Small intestine (tissue), 7 donors: ENCODE results near the gene TSSC4. TPM values are rescaled to one million over a fixed set of nuclear protein-coding genes. Genes with fewer than 3 reads are reported as not detected.
A peak's percentile ranks its signal among the peaks of the same experiment; 100 is the strongest.

Experiments
- DNase-seq, 2 donors: peaks; one replicate each; pipeline versions ENCODE4 v3.0.0 to v3.0.0-alpha.2; 2013
- FAIRE-seq: peaks from 2 replicates; lab custom pipeline; 2012; peaks lifted over from hg19 to GRCh38; lab: Jason Lieb, UNC
- H3K27ac ChIP-seq, 3 donors: one replicate each; pipeline ENCODE4 v1.5.1; 2013; ENCODE audit warnings: low read length in 2 of 3, mild to moderate bottlenecking in 2 of 3, control low read depth in 1 of 3, inconsistent platforms in 1 of 3, low read depth in 1 of 3, moderate library complexity in 1 of 3
- H3K27me3 ChIP-seq, 3 donors: one replicate each; pipeline ENCODE4 v1.6.1; 2013; ENCODE audit warnings: low read length in 3 of 3, inconsistent platforms in 1 of 3; ENCODE audit not compliant: control insufficient read depth in 3 of 3, insufficient read depth in 3 of 3
- H3K36me3 ChIP-seq, 3 donors: one replicate each; pipeline ENCODE4 v1.6.1; 2013; ENCODE audit warnings: low read length in 3 of 3, inconsistent platforms in 1 of 3, low read depth in 1 of 3, mild to moderate bottlenecking in 1 of 3, moderate library complexity in 1 of 3; ENCODE audit not compliant: control insufficient read depth in 3 of 3, insufficient read depth in 2 of 3
- H3K4me1 ChIP-seq, 3 donors: one replicate each; pipeline ENCODE4 v1.6.1; 2013; ENCODE audit warnings: low read length in 2 of 3, inconsistent platforms in 1 of 3, low read depth in 1 of 3, mild to moderate bottlenecking in 1 of 3, moderate library complexity in 1 of 3; ENCODE audit not compliant: control insufficient read depth in 3 of 3, insufficient read depth in 2 of 3
- H3K4me3 ChIP-seq, 3 donors: one replicate each; pipeline ENCODE4 v1.5.1; 2013; ENCODE audit warnings: low read length in 3 of 3, control low read depth in 1 of 3, inconsistent platforms in 1 of 3, low read depth in 1 of 3, mild to moderate bottlenecking in 1 of 3, moderate library complexity in 1 of 3
- H3K9me3 ChIP-seq, 2 donors: one replicate each; pipeline ENCODE4 v1.6.1; 2013; ENCODE audit warnings: low read depth in 1 of 2, low read length in 1 of 2; ENCODE audit not compliant: control insufficient read depth in 2 of 2, insufficient read depth in 1 of 2
- WGBS, 3 donors: extraction: QIAGEN DNeasy Blood & Tissue Kit; methylation state at CpG; one replicate each; pipeline ENCODE4 v1.1.7; 2013; 5-methylcytosine and 5-hydroxymethylcytosine counted together
- polyA plus RNA-seq, 4 donors: library from polyadenylated mRNA; stranded (reverse) in 3 of 4; unstranded in 1 of 4; fragments of 200-250 nt in 3 of 4; fragments of 120-200 nt in 1 of 4; gene quantifications; one replicate each; pipeline versions ENCODE4 v1.2.1 to v1.2.3, GENCODE V29; 2013
- donor health status: healthy with polysubstance abuse.
- donor health status: control.
- donor health status: control.
- donor health status: Bipolar disorder and iron deficiency.
- donor health status: healthy.

The TSSC4 gene
- polyA plus RNA-seq, 4 donors, result 24.2 to 113 (median 63.3) TPM

DNA sequence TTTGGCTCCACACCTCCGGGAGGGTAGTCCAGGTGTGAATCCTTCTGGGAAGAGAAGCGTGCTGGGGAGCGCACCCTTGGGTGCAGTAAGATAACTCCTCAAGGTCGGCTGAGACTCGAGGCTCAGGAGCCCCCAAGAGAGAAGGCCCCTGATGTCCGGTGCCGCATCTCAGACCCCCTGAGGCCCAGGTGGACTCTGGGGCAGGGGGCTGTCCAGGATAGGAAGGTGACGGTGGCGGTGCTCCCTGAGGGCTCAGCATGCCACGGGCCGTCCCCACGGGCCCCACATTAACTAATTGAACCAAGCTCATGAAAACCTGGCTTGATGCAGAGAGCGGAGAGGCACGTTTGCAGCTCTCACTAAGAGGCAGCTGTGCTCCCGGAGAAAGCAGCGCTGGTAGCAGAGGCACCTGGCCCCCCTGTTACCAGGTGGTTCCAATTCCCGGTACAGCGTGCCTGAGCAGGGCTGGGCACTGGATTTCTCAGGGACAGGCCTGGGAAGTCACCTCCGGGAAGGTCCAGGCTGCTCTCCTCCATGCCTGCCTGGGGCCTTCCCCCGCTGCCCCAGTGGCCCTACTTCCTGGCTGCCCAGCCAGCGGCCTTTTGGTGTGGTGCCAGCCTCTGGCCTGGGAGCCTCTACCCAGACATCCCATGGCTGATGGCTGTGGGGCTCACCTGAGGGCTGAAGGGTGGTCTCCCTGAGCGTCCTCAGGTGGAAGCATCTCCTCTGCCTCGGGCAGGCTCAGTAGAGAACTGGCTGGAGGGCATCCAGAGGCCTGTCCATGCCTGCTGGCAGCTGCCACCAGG lies 45.4 kb downstream of the TSSC4 start:
- Histone ChIP-seq H3K4me1 (peaks cover 0 to 31% (median 8%) of the 10 kb centered on the region in 3 donors), H3K27me3 (peaks cover 0 to 23% (median 0%) of the 10 kb centered on the region in 3 donors), H3K27ac (peak overlapping the region in 2 of 3 donors; percentile 45 to 75), H3K4me3 (peak overlapping the region; percentile 37 to 75 (median 37)), H3K36me3 (peaks cover 0 to 6% (median 0%) of the 10 kb centered on the region in 3 donors), H3K9me3 (peaks cover 0 to 5% of the 10 kb centered on the region in 2 donors)
- FAIRE-seq (no peak), DNase-seq (peak; percentile 49 to 56)
- 10 to 46% (median 24%) methylated on average over 21 to 23 of the region's 23 CpGs for WGBS, 3 donors

DNA sequence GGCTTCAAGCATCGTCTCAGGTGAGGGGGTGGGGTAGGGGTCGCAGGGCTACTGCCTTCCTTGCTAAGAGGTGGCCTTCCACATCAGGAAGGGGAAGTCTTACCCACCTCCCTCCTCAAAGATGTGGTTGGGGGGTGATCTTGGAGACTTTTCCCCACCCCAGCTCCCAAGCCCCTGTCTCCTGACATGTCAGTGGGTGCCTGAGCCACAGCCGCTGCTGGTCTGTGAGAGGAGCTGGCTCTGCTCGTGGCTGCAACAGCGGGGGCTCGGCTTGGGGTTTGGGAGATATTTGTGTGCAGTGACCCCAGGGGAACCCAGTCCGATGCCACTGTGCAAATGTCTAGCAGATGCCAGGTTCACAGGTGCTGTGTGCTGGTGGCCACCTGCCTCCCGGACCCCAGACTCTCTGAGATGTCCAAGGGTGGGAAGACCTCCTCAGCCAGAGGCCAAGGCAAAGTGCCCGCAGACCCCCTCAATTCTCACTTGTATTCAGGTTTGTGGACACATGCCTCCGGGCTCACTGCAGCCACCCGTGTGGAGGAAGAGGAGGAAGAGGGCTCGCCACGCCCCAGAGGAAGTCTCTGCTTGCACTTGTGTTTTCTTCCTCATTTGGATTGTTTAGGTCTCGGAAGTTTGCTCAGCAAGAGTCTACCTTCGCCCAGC lies 46.2 kb downstream of the TSSC4 start:
- H3K27ac ChIP-seq, result peak overlapping the region in 1 of 3 donors; percentile 55
- WGBS, 3 donors, result 14 to 45% (median 25%) methylated on average over 15 of the region's 15 CpGs
- FAIRE-seq, result no peak

DNA sequence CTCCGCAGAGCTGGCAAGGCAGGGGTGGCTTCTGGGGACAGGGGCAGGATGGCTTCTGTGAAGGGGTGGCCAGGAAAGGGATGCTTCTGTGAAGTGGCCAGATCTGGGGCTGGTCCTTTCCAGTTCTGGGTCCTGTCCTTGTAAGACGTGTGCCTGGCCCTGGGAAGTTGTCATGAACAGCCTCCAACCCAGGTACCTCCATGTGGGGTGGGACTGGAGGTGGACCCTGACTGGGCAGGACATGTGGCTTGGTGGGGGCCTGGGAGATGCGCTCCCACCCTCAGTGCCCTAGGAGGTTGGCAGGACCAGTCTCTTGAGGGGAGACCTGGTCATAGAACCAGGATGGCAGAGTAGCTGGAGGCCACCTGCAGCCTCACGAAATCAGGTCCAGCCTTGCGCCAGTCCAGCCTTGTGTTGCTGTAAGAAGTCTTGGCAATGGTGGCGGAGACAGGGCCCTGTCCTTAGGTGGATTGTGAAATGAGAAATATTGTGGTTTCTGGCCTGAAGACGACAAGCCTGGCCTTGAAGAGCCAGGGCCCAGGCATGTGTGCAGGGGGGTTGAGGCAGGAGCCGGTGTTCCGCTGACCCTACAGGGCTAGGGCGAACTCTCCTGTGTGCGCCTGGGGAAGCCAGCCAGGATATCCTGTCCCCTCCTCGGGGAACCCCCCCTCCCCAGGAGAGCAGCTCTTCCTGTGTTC lies 46.9 kb downstream of the TSSC4 start:
- H3K9me3 ChIP-seq, result peaks cover 0 to 5% of the 10 kb centered on the region in 2 donors
- WGBS, 3 donors, result 58 to 60% (median 58%) methylated on average over 12 of the region's 12 CpGs
- H3K27ac ChIP-seq, result no peak overlapping the region
- H3K36me3 ChIP-seq, result peaks cover 0 to 11% (median 0%) of the 10 kb centered on the region in 3 donors
- DNase-seq, result no peak
- no peak for FAIRE-seq
- H3K4me3 ChIP-seq, result no peak overlapping the region
- peaks cover 0 to 23% (median 0%) of the 10 kb centered on the region in 3 donors for H3K27me3 ChIP-seq
- peaks cover 0 to 25% (median 4%) of the 10 kb centered on the region in 3 donors for H3K4me1 ChIP-seq

More for the DNA sequence above, 46.2 kb downstream of the TSSC4 start:
- Histone ChIP-seq H3K36me3 (peaks cover 0 to 11% (median 0%) of the 10 kb centered on the region in 3 donors), H3K4me3 (peak overlapping the region in 1 of 3 donors; percentile 75), H3K9me3 (peaks cover 0 to 5% of the 10 kb centered on the region in 2 donors), H3K27me3 (peaks cover 0 to 23% (median 0%) of the 10 kb centered on the region in 3 donors), H3K4me1 (peaks cover 0 to 25% (median 4%) of the 10 kb centered on the region in 3 donors)
- no peak for DNase-seq

DNA sequence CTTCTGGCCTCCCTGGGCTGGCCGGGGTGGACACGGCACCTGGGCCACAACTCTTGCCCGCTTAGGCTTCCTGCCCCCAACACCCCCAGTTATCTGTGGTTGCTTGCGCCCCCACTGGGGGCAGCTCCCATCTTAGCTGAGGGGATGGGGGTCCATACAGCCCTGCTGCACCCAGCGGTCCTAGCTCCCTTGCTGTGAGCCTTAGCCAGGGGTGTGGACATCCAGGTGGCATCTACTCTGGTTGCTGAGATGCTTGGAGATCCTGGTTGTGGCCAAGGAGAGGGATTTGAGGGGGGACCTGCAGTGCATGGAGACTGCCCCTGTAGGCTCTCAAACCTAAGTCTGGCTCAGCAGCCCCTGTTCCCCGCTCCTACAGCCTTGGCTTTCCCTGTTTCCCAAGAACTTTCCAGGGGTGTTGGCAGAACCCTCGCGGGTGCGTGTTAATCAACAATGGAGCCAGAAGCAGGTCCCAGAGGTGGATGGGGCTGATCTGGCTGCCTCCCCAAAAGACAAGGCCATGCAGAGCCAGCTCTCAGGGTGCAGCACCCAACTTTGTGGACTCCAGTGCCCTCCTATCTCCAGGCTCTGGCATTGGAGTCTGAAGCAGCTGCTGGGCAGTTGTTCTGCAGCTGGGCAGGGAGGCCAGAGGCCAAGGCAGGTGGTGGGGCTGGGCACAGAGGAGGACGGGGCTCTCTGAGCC lies 47.6 kb downstream of the TSSC4 start:
- H3K27ac ChIP-seq, result no peak overlapping the region
- FAIRE-seq (no peak), DNase-seq (no peak)

DNA sequence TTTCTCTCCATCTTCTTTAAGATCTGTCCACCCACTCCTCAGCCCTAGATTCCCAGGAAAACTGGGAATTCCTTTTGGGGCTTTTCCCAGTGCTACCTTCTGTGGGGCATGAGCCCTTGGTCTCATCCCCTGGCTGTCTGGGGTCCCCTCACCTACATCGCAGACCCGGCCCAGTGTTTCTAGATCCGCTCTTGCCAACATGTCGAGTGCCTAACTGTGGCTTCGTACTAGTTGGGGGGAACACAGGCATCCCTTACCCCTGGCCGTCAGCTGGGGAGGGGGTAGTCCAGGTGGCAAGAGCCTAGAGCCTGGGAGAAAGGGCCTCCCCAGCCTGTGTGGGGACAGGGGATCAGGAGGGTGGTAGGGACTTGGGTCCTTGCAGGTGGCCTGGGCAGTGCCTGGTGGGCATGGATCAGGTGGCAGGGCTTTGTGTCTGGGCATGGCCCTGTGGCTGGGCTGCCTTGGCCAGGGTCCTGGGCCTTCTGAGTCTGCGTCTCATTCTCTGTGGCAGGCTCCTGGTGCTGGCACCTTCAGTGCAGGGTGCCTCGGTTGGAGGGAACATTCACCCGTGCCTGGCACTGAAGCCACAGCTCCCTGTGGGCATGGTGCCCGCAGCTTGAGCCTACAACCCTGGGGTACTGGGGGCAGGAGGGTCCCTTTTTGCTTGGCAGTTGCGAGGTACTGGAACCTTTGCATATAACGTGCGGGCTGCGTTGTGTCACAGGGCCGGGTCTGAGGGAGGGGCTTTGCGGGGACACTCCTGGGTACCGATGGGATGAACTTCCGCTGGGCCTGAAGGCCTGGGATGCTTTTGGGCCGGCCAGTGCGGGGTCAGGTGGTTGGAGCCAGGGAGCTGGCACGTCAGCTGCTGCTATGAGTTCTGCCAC lies 48.4 kb downstream of the TSSC4 start:
- H3K4me1 ChIP-seq, result peaks cover 0 to 16% (median 4%) of the 10 kb centered on the region in 3 donors
- H3K9me3 ChIP-seq, result no peaks in the 10 kb centered on the region
- FAIRE-seq, result no peak
- H3K4me3 ChIP-seq, result no peak overlapping the region
- WGBS, 3 donors, result 82 to 90% (median 87%) methylated on average over 21 of the region's 21 CpGs
- peaks cover 0 to 14% (median 0%) of the 10 kb centered on the region in 3 donors for H3K27me3 ChIP-seq
- peaks cover 0 to 15% (median 0%) of the 10 kb centered on the region in 3 donors for H3K36me3 ChIP-seq
- DNase-seq, result no peak
- no peak overlapping the region for H3K27ac ChIP-seq

More for the DNA sequence above, 47.6 kb downstream of the TSSC4 start:
- no peak overlapping the region for H3K4me3 ChIP-seq
- peaks cover 0 to 4% of the 10 kb centered on the region in 2 donors for H3K9me3 ChIP-seq
- peaks cover 0 to 11% (median 0%) of the 10 kb centered on the region in 3 donors for H3K36me3 ChIP-seq
- H3K4me1 ChIP-seq, result peaks cover 0 to 23% (median 4%) of the 10 kb centered on the region in 3 donors
- H3K27me3 ChIP-seq, result peaks cover 0 to 21% (median 0%) of the 10 kb centered on the region in 3 donors
- 66 to 78% (median 77%) methylated on average over 9 to 10 of the region's 10 CpGs for WGBS, 3 donors

DNA sequence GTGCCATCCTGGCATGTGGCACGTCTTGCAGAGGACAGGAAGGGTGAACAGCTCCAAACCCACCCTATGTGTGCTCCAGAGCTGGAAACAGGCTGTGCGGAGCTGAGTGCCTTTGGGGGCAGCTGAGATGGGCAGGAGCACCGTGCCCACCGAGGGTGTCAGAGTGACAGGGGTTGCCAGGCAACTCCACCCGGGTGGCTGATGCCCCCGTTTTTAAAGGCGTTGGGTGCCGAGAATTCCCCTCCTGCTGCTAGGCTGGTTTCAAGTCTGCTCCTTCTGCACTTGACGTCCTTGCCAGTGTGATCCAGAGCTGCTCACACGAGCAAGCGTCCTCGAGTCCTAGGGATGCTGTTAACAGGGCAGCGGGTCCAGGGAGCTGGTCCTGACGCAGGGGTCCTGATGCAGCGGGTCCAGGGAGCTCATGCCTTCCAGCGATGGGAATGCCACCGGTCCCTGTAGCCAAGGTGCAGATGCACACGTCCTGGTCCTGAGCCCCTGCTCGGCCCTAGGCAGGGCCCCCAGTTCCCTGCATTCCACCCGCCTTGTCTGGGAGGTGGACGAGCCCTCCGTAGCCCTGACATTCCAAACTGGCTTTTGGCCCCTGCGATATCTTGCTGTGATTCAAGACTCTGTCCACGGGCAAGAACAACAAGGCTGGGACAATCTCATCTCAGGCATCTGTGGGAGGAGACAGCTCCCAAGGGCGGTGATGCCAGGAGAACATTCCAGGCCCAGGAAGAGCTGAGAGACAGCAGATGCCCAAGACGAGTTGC lies 49.2 kb downstream of the TSSC4 start:
- H3K9me3 ChIP-seq, result no peaks in the 10 kb centered on the region
- no peak overlapping the region for H3K4me3 ChIP-seq
- no peak for FAIRE-seq
- H3K27me3 ChIP-seq, result peaks cover 0 to 10% (median 0%) of the 10 kb centered on the region in 3 donors
- H3K4me1 ChIP-seq, result peaks cover 0 to 11% (median 4%) of the 10 kb centered on the region in 3 donors
- H3K27ac ChIP-seq, result no peak overlapping the region
- WGBS, 3 donors, result 77 to 81% (median 79%) methylated on average over 26 of the region's 26 CpGs
- DNase-seq, result no peak
- H3K36me3 ChIP-seq, result peaks cover 0 to 15% (median 0%) of the 10 kb centered on the region in 3 donors
